Pancreas (tissue), 10 donors: Measurements from ENCODE around the gene DDX46. TPM values are rescaled to one million over a fixed set of nuclear protein-coding genes. Genes with fewer than 3 reads are reported as not detected.

ENCODE experiments used
- ATAC-seq, 4 donors: fragments of 200-7000 bp; cut with Tn5 transposase; one replicate each; pipeline versions ENCODE4 v1.8.0 to v1.9.1; 2020; ENCODE audit warnings: mild to moderate bottlenecking in 4 of 4, moderate library complexity in 4 of 4
- DNase-seq, 6 donors: peaks; one replicate each; pipeline ENCODE4 v3.0.0-alpha.2; 2020
- FAIRE-seq: peaks from 2 replicates; lab custom pipeline; 2012; peaks lifted over from hg19 to GRCh38; lab: Jason Lieb, UNC
- H3K27ac ChIP-seq, 4 donors: fragments of 200-600 bp; sonication (generic); 1 replicate in 3 of 4; 2 replicates in 1 of 4; pipeline versions ENCODE4 v1.5.0 to v1.8.0; 2020
- H3K27me3 ChIP-seq, 4 donors: fragments of 200-600 bp; one replicate each; pipeline ENCODE4 v1.8.0; 2021
- H3K36me3 ChIP-seq, 3 donors: fragments of 200-600 bp; sonication (generic) in 1 of 3; one replicate each; pipeline versions ENCODE4 v1.5.0 to v1.8.0; 2020 to 2021
- H3K4me1 ChIP-seq, 3 donors: fragments of 200-600 bp; one replicate each; pipeline ENCODE4 v1.8.0; 2021
- H3K4me3 ChIP-seq, 4 donors: fragments of 200-600 bp; sonication (generic) in 2 of 4; one replicate each; pipeline versions ENCODE4 v1.5.0 to v1.8.0; 2020 to 2021
- H3K9me3 ChIP-seq, 4 donors: fragments of 200-600 bp; one replicate each; pipeline ENCODE4 v1.8.0; 2021
- WGBS, 2 donors: extraction: QIAGEN DNeasy Blood & Tissue Kit; methylation state at CpG; one replicate each; pipeline ENCODE4 v1.1.7; 2013; 5-methylcytosine and 5-hydroxymethylcytosine counted together
- intact Hi-C, 3 donors: fragments of 100-400 bp; cut with DNase I; formaldehyde crosslinking; loops; one replicate each; pipeline versions ENCODE4 v1.11.1 to v1.14.2; 2022
- polyA plus RNA-seq, 2 donors: library from polyadenylated mRNA; stranded (reverse); fragments of 200-250 nt; gene quantifications; one replicate each; pipeline ENCODE4 v1.2.3, GENCODE V29; 2013
- total RNA-seq, 6 donors: library from RNA; stranded (reverse); fragmentation: NEBNext Ultra II Directional in 4 of 6; extraction: Animal tissue kit (Norgen Biotek cat#: 25700) in 4 of 6; gene quantifications; one replicate each; pipeline versions ENCODE4 v1.2.1 to v1.2.4, GENCODE V29; 2021 to 2023
- TF ChIP-seq, protein P1 (sequence below), 4 donors: fragments of 200-600 bp; sonication (generic) in 3 of 4; IDR thresholded peaks; one replicate each; pipeline versions ENCODE4 v1.5.0 to v1.8.0; 2021; ENCODE audit warnings: antibody characterized with exemption in 4 of 4
- donor health status: healthy with polysubstance abuse.
- donor health status: DM: no; HTN: no; CAD: no; lungs with moderate emphysema.
- donor health status: DM: no; HTN: no; CAD: no.
- donor health status: control.
- donor health status: control.
- donor health status: Bipolar disorder and iron deficiency.
- donor health status: DM: yes; HTN: yes; CAD: no.
- donor health status: DM: no; HTN: no; CAD: no.
- donor health status: DM: no; HTN: no; CAD: no.
- donor health status: DM: yes; HTN: yes; CAD: no.

The DDX46 gene
- total and polyA plus RNA-seq, 8 donors: 14.6 to 28.8 (median 23.3) TPM

DNA sequence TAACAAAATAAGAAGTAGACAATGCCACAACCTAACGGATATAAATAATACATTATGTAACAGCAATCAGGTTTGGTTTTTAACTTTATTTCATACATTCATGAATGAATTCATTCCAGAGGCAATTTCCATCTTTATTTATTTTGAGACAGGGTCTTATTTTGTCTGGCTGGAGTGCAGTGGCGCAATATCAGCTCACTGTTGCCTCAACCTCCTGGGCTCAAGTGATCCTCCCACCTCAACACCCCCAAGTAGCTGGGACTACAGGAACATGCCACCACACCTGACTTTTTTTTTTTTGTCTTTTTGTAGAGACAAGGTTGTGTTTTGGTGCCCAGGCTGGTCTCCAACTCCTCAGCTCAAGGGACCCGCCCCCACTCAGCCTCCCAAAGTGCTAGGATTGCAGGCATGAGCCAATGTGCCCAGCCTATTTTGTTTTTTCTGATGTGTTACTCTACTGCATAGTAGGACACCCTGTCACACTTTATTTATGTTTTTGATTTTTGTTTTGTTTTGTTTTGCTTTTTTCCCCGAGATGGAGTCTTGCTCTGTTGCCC is 60.9 kb downstream of the DDX46 start:
- 94 to 98% methylated on average over 4 of the region's 4 CpGs for WGBS, 2 donors
- ATAC-seq (no peak), DNase-seq (no peak), FAIRE-seq (no peak)
- Histone ChIP-seq H3K4me1 (no peaks in the 10 kb centered on the region), H3K9me3 (no peaks in the 10 kb centered on the region), H3K27me3 (no peaks in the 10 kb centered on the region), H3K27ac (no peak overlapping the region), H3K36me3 (peaks cover 7 to 38% (median 8%) of the 10 kb centered on the region in 3 donors), H3K4me3 (no peak overlapping the region)
- TF ChIP-seq, protein P1, sequence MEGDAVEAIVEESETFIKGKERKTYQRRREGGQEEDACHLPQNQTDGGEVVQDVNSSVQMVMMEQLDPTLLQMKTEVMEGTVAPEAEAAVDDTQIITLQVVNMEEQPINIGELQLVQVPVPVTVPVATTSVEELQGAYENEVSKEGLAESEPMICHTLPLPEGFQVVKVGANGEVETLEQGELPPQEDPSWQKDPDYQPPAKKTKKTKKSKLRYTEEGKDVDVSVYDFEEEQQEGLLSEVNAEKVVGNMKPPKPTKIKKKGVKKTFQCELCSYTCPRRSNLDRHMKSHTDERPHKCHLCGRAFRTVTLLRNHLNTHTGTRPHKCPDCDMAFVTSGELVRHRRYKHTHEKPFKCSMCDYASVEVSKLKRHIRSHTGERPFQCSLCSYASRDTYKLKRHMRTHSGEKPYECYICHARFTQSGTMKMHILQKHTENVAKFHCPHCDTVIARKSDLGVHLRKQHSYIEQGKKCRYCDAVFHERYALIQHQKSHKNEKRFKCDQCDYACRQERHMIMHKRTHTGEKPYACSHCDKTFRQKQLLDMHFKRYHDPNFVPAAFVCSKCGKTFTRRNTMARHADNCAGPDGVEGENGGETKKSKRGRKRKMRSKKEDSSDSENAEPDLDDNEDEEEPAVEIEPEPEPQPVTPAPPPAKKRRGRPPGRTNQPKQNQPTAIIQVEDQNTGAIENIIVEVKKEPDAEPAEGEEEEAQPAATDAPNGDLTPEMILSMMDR (IDR thresholded peaks at IDR 0.05): no peak
- intact Hi-C loops: no loop called here

- 84 to 86% methylated on average over 7 of the region's 7 CpGs for WGBS, 2 donors
- Histone ChIP-seq H3K4me3 (no peak overlapping the region), H3K36me3 (peaks cover 7 to 38% (median 8%) of the 10 kb centered on the region in 3 donors), H3K9me3 (no peaks in the 10 kb centered on the region), H3K4me1 (no peaks in the 10 kb centered on the region), H3K27me3 (no peaks in the 10 kb centered on the region), H3K27ac (no peak overlapping the region)
- intact Hi-C loops: no loop called here
- DNase-seq (no peak), FAIRE-seq (no peak), ATAC-seq (no peak)
- TF ChIP-seq, protein P1 (IDR thresholded peaks at IDR 0.05): no peak
These were observed 63.3 kb downstream of the DDX46 start for GRCh38 chr5:134821841-134822240.

- Histone ChIP-seq H3K4me3 (no peak overlapping the region), H3K9me3 (no peaks in the 10 kb centered on the region), H3K4me1 (no peaks in the 10 kb centered on the region), H3K27me3 (no peaks in the 10 kb centered on the region), H3K36me3 (peaks cover 0 to 18% (median 3%) of the 10 kb centered on the region in 3 donors), H3K27ac (no peak overlapping the region)
- 98 to 100% methylated on average over 1 of the region's 1 CpG for WGBS, 2 donors
- ATAC-seq: no peak
- intact Hi-C loops: no loop called here
- TF ChIP-seq, protein P1 (IDR thresholded peaks at IDR 0.05): no peak
- no peak for FAIRE-seq
- no peak for DNase-seq
These were observed 66.1 kb downstream of the DDX46 start for GRCh38 chr5:134824681-134825080.

DNA sequence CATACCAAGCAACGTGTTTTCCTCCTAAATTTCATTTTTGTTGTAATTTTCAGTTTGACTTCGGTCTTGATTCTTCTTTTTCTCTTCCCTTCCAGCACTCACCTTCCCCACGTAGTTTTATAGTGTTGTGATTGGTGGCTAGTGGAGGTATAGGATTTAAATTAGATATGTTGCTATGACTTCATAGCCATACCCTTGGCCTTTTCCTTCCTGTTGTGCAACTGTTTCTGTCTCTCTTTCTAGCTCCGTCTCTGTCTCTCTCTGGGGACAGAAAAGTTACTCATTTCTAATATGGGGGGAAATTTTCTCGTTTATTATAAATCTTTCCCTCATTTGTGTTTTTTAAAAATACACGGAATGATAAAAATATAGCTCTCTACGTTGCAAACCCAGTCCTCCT is 66.6 kb downstream of the DDX46 start:
- DNase-seq (no peak), ATAC-seq (no peak), FAIRE-seq (no peak)
- no peaks in the 10 kb centered on the region for H3K4me1 ChIP-seq
- intact Hi-C loops: no loop called here
- H3K36me3 ChIP-seq: peaks cover 0 to 13% (median 3%) of the 10 kb centered on the region in 3 donors
- no peak overlapping the region for H3K4me3 ChIP-seq
- TF ChIP-seq, protein P1 (IDR thresholded peaks at IDR 0.05): no peak
- H3K9me3 ChIP-seq: no peaks in the 10 kb centered on the region
- no peaks in the 10 kb centered on the region for H3K27me3 ChIP-seq
- H3K27ac ChIP-seq: no peak overlapping the region
- 91 to 95% methylated on average over 7 of the region's 7 CpGs for WGBS, 2 donors

- H3K27ac ChIP-seq: no peak overlapping the region
- 77 to 88% methylated on average over 3 of the region's 3 CpGs for WGBS, 2 donors
- intact Hi-C loops: no loop called here
- H3K36me3 ChIP-seq: no peaks in the 10 kb centered on the region
- no peaks in the 10 kb centered on the region for H3K9me3 ChIP-seq
- FAIRE-seq (no peak), ATAC-seq (no peak), DNase-seq (no peak)
- H3K27me3 ChIP-seq: no peaks in the 10 kb centered on the region
- peaks cover 5 to 9% (median 9%) of the 10 kb centered on the region in 3 donors for H3K4me1 ChIP-seq
- H3K4me3 ChIP-seq: no peak overlapping the region
- TF ChIP-seq, protein P1 (IDR thresholded peaks at IDR 0.05): no peak
These were observed 74.9 kb downstream of the DDX46 start for GRCh38 chr5:134833340-134834032.
